K562 (cell line): ENCODE data around the gene MXI1. TPM values are rescaled to one million over a fixed set of nuclear protein-coding genes. Genes with fewer than 3 reads are reported as not detected.

ENCODE experiments used
- BHLHE40 ChIP-seq: IDR thresholded peaks from 2 replicates; pipeline ENCODE4 v1.6.1; 2011; ENCODE audit warnings: low read length, improper control_type of control experiment
- HDAC3 ChIP-seq: fragments of 450-650 bp; IDR thresholded peaks from 2 replicates; pipeline ENCODE4 v1.6.1; 2018; ENCODE audit warnings: borderline replicate concordance, mild to moderate bottlenecking, moderate library complexity; ENCODE audit not compliant: partially characterized antibody
- REST ChIP-seq, 2 experiments: fragments of 450-650 bp; formaldehyde crosslinking in 1 of 2; IDR thresholded peaks; 2 replicates each; pipeline versions ENCODE4 v1.4.0 to v1.6.1; 2014 to 2020; ENCODE audit warnings: mild to moderate bottlenecking in 2 of 2, borderline replicate concordance in 1 of 2, low read depth in 1 of 2
- SMC3 ChIP-seq: conservative IDR thresholded peaks from 2 replicates; pipeline ENCODE4 v1.6.1; 2011; ENCODE audit warnings: low read depth, low read length, improper control_type of control experiment; ENCODE audit not compliant: insufficient read depth
- TAF1 ChIP-seq: IDR thresholded peaks from 2 replicates; pipeline ENCODE4 v1.6.1; 2011; ENCODE audit warnings: mild to moderate bottlenecking, low read length, moderate library complexity; ENCODE audit not compliant: insufficient read depth, control insufficient read depth, severe bottlenecking; ENCODE audit errors: extremely low read depth
- ZC3H11A ChIP-seq: IDR thresholded peaks from 2 replicates; pipeline ENCODE4 v1.6.1; 2012; ENCODE audit warnings: low read depth, low read length, improper control_type of control experiment
- ZNF407 ChIP-seq: fragments of 450-650 bp; IDR thresholded peaks from 2 replicates; pipeline ENCODE4 v1.6.1; 2016; ENCODE audit warnings: low read depth
- ZNF778 ChIP-seq: fragments of 450-650 bp; formaldehyde crosslinking; IDR thresholded peaks from 2 replicates; pipeline ENCODE4 v1.4.0; 2020; ENCODE audit warnings: mild to moderate bottlenecking, moderate library complexity
- polyA plus RNA-seq, 8 experiments: library from polyadenylated mRNA; depleted of rRNA in 4 of 8; stranded (reverse) in 5 of 8; unstranded in 3 of 8; fragments of >200 nt; fragmentation: Nextera tagmentation in 2 of 8; fragmentation: Illumina TruSeq in 1 of 8; extraction: Ambion mirVana in 2 of 8; extraction: Trizol in 1 of 8; gene quantifications; 2 replicates each; pipeline versions ENCODE4 v1.2.1 to v1.2.3, GENCODE V29; 2011 to 2014; ENCODE audit warnings: inconsistent platforms in 1 of 8, missing spikeins in 1 of 8
- total RNA-seq, 7 experiments: library from RNA; depleted of rRNA in 6 of 7; stranded (reverse); fragments of >200 nt in 6 of 7; fragmentation: Illumina TruSeq in 2 of 7; extraction: Trizol in 2 of 7; gene quantifications; 2 replicates each; pipeline versions ENCODE4 v1.2.1 to v1.2.3, GENCODE V29; 2011 to 2021; ENCODE audit warnings: low replicate concordance in 1 of 7
- TF ChIP-seq, protein P1 (sequence below): fragments of 450-650 bp; formaldehyde crosslinking; IDR thresholded peaks from 2 replicates; pipeline ENCODE4 v1.4.0; 2020; ENCODE audit warnings: mild to moderate bottlenecking, moderate library complexity

MXI1 gene
- total and polyA plus RNA-seq, 9 of the 15 experiments (the other 6 are each of a cell fraction or from before 2014, with no cell fraction given) = 9.1 to 23.7 (median 14.8) TPM

- TF ChIP-seq REST (IDR thresholded peaks at IDR 0.05; ENCODE audit: borderline replicate concordance) (peak; percentile 87; the same call in 1 of the 2 replicates), REST (CRISPR knock-in tag; IDR thresholded peaks at IDR 0.05; ENCODE audit: low read depth) (no peak), BHLHE40 (no peak), SMC3 (peak; percentile 84), ZNF407 (no peak), ZC3H11A (no peak), ZNF778 (CRISPR knock-in tag) (no peak), HDAC3 (no peak), TAF1 (no peak)
- TF ChIP-seq, protein P1, sequence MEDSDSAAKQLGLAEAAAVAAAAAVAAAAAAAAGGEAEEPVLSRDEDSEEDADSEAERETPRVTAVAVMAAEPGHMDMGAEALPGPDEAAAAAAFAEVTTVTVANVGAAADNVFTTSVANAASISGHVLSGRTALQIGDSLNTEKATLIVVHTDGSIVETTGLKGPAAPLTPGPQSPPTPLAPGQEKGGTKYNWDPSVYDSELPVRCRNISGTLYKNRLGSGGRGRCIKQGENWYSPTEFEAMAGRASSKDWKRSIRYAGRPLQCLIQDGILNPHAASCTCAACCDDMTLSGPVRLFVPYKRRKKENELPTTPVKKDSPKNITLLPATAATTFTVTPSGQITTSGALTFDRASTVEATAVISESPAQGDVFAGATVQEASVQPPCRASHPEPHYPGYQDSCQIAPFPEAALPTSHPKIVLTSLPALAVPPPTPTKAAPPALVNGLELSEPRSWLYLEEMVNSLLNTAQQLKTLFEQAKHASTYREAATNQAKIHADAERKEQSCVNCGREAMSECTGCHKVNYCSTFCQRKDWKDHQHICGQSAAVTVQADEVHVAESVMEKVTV = peak; percentile 74
Observed at GRCh38 chr10:110279407-110279986, 72.1 kb downstream of the MXI1 start (continued).
